Lower leg skin (tissue), 3 donors: ENCODE measurements around the gene ADAMTS17.

ENCODE experiments used
- POLR2A ChIP-seq, 2 donors: fragments of 450-650 bp; IDR thresholded peaks; one replicate each; pipeline ENCODE4 v1.6.1; 2016 to 2017; ENCODE audit warnings: antibody characterized with exemption in 2 of 2, mild to moderate bottlenecking in 1 of 2, moderate library complexity in 1 of 2
- TF ChIP-seq, protein P1 (sequence below), 3 donors: fragments of 450-650 bp; IDR thresholded peaks; one replicate each; pipeline ENCODE4 v1.5.1; 2016; ENCODE audit warnings: antibody characterized with exemption in 3 of 3, mild to moderate bottlenecking in 3 of 3, moderate library complexity in 2 of 3

DNA sequence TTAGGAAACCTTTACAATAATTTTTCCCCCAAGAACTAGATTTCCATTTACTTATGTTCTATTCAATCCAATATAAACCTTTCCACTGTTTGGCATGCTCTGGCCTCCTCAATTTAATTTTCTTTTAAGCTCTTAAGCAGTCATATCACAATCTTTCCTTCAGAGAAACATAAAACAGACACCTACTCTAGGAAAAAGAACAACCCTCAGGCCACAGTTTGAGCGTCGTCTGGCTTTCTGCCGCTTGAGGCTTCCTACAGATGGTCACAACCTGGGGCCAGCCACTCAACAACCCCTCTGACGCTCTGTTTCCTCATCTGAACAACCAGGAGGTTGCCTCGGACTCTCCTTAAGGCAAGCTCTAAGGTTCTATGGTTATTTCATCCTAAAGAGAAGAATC lies 143.3 kb downstream of the ADAMTS17 start:
- TF ChIP-seq, protein P1, sequence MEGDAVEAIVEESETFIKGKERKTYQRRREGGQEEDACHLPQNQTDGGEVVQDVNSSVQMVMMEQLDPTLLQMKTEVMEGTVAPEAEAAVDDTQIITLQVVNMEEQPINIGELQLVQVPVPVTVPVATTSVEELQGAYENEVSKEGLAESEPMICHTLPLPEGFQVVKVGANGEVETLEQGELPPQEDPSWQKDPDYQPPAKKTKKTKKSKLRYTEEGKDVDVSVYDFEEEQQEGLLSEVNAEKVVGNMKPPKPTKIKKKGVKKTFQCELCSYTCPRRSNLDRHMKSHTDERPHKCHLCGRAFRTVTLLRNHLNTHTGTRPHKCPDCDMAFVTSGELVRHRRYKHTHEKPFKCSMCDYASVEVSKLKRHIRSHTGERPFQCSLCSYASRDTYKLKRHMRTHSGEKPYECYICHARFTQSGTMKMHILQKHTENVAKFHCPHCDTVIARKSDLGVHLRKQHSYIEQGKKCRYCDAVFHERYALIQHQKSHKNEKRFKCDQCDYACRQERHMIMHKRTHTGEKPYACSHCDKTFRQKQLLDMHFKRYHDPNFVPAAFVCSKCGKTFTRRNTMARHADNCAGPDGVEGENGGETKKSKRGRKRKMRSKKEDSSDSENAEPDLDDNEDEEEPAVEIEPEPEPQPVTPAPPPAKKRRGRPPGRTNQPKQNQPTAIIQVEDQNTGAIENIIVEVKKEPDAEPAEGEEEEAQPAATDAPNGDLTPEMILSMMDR (IDR thresholded peaks at IDR 0.05): no peak
- no peak for TF ChIP-seq POLR2A (IDR thresholded peaks at IDR 0.05)
